Activated T-helper 1 cell treated with Interleukin-2 at 50 U/mL for 16 hours (primary cell): ENCODE data around the gene MTOR.
"Not testable (repeated sequence)": the region's sequence is repeated elsewhere in the genome, so short reads cannot be mapped to it uniquely, and the experiment has no call there.

Source experiments
- DNase-seq: peaks from one replicate; pipeline ENCODE4 v3.0.0-alpha.2; 2020; ENCODE audit warnings: low read depth

The MTOR gene

DNA sequence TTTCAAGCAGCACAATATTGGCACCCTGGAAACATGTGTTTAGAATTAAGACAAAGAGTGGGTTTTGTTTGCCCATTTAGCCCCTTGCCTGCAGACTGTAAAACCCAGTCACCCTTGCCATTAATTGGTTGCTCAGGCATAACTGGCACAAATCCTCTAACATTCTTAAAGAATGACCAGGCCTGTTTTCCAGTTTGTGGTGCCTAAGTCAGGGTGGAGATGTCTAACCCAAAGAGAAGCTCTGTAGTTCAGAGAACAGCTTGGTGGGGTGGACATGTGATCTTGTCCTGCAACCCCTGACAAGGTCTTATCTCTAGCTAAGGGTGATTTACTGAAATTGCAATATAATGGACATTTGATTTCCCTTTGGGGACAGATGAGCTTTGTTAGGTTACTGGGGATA lies 82.0 kb downstream of the MTOR start:
- DNase-seq: no peak

DNA sequence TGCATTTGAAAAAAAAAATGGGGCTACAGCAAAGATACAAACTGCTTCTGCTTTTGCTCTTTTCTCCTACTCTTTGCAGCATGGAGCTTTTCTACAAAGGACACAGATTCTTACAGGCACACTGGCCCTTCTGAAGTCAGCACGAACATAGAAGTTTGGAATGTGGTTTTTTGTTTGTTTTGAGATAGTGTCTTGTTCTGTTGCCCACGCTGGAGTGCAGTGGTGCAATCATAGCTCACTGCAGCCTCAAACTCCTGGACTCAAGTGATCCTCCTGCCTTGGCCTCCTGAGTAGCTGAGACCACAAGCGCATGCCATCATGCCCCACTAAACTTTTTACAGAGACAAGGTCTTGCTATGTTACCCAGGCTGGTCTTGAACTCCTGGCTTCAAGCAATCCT lies 82.6 kb downstream of the MTOR start:
- not testable (repeated sequence) for DNase-seq

DNA sequence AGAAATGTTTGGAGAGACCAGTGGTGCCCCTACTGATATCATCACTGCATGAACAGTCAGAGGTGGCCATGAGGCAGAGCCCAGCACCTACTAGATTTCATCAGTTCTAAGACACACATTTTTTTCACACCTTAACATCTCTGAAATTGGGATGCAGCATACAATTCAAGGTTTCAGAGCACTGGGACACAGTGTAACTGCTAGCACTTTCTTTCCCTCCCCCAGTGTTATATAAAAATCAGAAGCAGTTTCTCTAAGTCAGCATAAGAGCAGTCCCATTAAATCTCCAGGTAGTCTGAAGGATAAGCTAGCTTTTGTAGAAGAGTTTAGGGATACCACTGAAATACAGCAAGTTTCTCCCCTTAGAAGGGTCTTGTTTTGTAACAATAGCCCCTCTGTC lies 83.2 kb downstream of the MTOR start:
- DNase-seq: no peak

DNA sequence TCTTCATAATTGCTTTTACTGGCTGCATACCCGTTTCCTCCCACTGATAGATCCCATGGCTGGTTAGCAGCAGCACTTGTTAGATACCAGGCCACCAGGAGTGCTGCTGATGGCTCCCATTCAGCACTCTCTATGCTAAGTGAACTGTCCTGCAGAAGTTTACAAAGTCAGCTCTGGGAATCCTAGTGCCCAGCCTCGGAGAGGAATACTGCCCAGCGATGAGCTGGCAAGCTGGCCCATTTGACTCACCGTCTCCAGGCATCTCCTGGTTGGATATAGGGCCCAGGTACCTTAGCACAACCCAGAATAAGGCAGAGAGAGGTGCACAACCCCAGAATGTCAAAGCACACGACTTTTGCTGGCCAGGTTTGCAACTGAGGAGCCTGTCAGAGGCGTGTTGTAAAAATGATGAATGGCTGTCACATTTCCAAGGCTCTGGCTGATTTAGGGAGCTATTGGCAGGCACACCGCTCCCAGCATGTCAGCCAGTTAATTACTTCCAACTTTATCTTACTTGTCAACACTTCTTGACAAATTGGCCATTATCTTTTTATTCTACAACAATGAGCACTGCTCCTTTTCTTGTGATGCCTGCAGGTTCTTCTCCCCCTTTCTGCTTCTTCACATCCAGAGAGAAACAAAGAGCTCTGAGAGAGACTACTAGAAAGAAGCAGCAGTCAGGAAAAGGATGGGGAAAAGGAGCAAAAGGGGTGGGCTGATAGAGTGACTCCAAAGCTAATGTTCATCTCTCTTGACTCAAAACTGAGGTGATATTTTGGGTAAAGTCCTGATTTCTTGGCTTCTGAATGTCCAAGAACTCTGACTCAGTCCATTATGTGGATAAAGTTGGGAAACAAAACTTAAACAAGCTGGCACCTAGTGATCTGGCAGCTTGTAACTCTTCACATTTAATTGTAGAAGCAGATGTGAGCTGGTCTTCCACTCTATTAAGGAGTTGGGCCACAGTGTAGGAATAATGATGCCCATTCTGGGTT lies 84.0 kb downstream of the MTOR start:
- no peak for DNase-seq

DNA sequence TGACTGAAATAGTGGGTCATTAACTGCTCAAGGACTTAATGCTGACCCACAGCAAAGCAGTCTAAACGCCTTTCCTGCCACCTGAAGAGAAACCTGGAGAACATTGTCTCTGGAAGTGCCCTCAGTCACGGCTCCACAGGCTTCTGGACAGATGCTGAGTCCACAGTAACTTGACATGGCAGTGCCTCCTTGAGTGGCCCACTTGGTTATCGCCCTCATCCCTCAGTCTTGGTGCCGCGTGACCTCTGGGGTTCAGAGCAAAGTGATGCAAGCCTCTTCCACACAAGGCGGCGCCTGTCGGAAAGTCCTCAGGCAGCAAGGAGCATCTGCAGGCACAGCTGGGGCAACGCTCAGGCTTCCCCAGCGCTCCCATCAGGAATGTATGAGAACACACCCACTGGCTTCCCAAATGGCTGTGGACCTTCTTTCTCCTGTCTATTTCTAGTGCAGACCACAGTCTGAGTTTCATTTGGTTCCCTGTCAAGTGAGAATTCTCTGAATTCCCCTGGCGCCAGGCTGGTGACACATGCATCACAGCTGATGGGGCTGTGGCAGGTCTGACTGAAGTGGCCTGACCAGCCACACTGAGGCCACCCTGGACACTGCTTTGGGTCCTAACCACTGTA lies 86.2 kb downstream of the MTOR start:
- no peak for DNase-seq

DNA sequence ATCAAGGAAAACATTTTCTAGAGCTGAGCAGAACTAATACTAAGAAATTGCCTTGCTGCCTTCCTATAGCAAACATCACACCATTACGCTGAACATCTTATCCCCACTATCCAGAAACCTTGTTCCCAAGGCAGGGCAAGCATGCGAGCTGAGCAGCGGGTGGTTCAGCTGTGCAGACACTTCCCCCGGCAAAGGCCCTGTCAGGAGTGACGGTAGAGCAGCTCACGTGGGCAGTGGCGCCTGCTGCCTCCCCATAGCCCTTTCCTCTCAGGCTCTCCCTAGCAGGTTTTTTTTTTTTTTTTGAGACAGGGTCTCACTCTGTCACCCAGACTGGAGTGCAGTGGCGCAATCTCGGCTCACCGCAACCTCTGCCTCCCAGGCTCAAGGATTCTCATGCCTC lies 86.9 kb downstream of the MTOR start:
- no peak for DNase-seq

DNA sequence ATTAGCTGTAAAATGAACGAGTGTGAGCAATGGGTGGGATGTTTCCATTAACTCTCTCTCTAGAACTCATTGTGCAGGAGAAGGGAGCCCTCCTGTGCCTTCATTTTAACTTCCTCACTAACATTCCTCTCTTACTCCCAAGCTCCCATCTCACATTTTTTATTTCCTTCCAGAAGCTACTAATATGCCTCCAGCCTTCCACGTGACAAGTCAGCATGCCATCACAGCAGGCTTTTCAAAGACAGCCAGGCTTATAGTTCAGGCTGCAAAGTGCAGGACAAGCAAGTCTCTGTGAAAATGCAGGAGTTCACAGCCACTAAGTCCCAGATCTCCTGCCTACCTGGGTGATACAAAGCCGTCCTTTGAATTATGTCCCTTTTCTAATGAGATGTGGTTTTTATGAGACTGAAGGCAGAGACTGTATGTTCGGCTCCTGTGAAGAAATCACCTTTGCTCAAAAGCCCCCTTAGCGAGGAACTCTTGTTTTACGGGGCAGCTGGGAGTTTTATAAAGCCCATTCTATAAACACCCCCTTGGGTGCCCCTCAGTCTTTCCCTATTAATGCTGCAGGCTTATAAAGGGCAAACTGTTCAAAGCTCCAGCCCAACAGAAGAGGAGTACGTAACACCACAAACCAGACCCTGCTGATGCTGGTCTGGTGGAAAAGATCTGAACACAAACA lies 87.9 kb downstream of the MTOR start:
- no peak for DNase-seq

DNA sequence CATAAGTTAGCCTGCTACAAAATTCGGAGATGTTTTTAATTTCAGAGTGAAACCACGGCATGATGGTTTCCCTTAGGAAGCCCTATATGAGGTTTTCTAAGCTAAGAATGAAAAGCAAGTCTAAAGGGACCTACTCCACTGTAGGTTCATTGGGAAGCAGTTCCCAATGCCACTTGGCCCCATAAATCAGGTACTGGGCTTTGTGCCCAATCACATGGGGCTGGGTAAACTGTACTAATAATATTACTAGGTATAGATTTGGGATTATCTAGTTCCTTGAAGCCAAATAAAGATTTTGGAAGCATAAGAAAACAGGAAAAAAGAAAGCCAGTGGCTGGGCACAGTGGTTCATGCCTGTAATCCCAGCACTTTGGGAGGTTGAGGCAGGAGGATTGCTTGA lies 92.2 kb downstream of the MTOR start:
- DNase-seq: no peak

DNA sequence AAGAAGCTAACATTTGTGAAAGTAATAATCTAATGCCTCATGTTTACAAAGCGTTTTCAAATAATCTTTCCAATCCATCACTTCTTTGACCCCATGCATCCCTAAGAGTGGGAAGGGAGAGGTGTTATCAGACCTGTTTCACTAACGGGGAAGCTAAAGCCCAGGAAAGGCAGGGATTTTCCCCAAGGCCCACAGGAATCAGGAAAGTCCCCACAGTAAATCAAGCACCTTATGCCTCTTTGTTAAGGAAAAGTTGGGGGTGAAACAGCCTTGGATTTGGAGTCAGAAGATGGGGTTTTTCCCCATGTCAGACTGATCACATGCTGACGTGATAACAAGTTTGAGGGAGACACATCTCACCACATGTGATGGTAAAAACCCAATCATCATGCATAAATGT lies 93.1 kb downstream of the MTOR start:
- DNase-seq: no peak

DNA sequence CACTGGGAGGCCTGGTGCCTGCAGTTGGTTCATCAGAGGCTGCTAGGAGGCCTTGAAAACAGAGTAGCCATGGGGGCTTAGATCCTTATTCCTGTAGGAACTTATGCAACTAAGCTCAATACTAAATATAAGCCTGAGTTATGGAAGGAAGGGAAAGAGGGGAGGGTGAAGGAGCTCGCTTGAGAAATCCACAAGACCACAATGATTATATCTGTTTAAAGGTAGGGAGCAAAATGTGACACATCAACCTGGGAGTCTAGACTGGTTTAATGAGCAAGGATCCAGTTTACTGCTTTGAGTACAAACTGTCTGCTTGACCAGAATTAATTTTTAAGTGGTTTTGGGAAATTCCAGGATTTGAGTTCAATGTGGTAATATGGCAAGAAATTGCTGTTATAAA lies 93.6 kb downstream of the MTOR start:
- DNase-seq: no peak

DNA sequence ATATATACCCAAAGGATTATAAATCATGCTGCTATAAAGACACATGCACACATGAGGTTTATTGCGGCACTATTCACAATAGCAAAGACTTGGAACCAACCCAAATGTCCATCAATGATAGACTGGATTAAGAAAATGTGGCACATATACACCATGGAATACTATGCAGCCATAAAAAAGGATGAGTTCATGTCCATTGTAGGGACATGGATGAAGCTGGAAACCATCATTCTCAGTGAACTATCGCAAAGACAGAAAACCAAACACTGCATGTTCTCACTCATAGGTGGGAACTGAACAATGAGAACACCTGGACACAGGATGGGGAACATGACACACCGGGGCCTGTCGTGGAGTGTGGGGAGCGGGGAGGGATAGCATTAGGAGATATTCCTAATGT lies 95.6 kb downstream of the MTOR start:
- not testable (repeated sequence) for DNase-seq

DNA sequence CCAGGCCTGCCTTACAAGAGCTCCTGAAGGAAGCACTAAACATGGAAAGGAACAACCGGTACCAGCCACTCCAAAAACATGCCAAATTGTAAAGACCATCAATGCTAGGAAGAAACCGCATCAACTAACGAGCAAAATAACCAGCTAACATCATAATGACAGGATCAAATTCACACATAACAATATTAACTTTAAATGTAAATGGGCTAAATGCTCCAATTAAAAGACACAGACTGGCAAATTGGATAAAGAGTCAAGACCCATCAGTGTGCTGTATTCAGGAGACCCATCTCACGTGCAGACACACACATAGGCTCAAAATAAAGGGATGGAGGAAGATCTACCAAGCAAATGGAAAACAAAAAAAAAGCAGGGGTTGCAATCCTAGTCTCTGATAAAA lies 99.6 kb downstream of the MTOR start:
- DNase-seq: not testable (repeated sequence)

DNA sequence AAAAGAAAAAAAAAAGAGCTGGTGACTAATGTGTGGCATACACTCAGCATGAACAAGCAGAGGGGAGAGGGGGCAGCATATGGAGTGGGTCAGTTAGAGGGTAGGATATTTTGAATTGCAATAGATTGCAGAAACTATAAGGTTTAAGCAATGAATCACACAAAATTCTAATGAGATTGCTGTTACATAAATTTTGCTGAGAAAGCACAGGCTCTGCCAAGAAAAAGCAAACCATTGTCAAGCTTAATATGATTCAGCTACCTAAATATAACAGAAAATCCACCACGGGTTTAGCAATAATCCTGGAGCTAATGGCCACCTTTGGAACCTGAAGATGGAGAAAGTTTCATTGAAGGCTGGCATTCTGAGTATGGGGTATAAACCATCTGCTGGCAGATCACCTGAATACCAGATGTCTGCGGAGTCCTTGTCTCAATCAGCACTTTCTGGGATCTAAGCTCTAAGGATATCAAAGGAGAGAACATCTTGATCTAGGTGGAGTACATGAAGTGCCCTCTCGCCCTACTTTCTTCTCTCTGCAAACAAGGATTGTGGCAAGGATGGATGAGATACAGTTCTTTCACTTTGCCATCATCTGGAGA lies 103.5 kb downstream of the MTOR start:
- no peak for DNase-seq

DNA sequence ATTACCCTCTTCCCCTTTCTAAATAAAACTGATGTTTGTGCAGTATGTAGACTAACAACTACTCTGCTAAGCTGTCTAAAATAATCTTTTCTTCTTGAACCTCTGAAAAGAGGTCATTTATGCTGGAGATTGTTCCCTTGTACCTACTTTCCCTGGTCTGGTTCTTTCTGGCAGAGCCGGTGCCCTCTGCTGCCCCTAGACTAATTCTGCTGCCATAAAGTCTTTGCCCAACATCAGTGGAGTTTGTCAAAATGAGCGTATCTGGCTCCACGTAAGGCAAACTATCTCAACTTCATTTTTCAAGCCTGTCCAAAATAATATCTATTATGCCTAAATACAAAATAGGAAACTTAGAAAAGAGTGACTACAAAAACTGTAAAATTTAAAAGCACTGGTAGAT lies 104.1 kb downstream of the MTOR start:
- DNase-seq: no peak

DNA sequence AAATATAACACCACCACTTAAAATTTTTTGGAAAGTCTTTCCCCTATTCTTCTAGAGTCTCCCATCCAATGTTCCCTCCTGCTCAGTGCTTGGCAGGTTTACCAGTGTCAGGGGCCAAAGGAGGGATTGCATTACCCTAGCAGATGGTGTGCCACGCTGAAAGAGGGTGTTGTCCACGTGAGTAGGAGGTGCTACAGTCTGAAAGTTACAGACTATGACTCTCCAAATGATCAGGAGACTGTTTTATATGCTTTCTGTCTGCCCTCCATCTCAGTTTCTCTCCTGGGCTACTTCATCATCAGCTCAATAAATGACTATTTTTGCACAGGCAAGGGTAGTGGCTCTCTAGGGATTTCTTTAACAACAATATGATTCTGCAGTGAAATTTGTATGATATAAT lies 104.5 kb downstream of the MTOR start:
- DNase-seq: no peak

DNA sequence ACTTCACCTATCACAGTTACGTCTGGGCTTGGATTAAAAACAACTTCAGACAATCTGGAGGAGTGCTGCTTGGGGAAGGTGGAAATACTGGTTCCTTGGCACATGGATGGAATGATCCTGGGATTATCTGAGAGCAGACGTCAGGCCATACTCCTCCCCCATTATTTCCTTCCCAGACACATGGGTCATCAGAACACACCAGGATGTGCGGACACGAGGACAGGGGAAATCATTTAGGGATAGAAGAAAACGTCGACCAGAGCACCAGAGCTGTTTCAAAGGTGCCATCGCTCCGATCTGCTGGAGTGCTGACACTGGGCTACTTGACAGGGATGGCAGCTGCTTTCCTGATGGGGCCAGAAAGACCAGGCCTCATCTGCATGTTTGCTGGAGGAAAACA lies 105.0 kb downstream of the MTOR start:
- no peak for DNase-seq

DNA sequence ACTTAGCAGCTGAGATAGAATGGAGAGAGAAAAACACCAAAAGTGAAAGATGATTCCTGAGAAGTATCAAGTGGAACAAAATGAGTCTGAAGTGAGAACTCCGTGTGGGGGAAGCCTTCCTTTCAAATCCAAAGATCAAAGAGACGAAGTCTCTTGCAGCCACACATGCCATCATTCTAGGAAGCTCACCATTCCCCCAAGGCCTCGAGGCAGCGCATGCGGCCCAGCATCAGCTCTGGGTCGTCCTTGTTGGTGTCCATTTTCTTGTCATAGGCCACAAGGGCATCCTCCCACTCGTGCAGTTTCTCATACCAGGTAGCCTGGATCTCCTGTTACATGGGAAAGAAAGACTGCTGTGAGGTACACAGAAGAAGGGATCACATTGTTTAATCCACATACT lies 105.4 kb downstream of the MTOR start:
- DNase-seq: no peak

DNA sequence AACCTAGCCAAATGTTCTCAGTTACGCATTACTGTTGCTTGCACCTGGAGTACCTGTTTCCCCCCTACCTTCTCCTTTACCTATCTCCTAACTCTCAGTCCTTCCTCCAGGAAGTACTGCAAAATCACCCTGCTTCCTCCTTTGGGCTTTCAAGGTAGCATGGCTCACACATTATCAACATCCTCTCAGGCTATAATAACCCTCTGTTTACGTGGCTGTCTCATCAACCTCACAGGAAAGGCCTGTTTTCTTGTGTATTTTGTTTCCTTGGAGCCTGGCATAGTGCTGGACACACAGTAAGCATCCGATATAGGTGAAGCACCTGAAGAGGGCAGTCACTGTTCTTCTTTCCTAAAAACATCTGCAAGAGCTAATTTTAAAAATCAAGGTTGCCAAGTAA lies 105.9 kb downstream of the MTOR start:
- DNase-seq: no peak

DNA sequence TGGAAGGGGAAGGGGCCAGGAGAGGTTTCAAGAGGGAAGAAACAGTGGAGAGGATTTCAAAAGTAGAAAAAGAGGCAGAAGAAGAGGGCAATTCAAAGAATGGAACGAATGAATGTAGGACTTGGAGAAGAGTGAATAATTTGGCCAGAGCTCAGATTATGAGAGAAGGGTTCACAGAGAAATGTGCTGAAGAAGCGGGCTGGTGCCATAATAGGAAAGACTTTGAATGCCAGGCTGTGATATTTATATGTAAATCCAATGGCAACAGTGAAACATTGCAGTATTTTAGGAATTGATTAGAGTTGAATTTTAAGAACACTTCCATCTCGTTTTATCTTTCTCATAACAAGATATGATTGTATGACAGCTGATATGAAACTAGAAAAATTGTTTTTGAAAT lies 109.2 kb downstream of the MTOR start:
- DNase-seq: no peak

DNA sequence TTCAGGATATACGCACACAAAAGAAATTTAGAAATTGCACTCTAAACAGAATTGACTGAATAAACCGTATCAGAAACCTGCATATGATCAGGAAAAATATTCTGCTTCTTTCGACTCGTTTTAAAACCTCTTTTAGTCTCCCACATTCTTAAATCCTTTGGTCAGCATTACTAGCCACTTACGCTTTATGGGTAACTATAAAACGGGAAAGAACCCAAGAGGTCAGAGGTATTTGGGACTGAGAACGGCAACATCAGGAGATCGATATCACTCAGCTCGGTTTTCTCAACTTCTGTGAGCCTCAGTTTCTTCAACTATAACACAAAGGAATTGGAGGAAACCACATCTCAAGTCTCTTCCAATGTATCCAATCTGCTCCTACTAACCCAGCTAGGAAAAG lies 109.6 kb downstream of the MTOR start:
- no peak for DNase-seq

DNA sequence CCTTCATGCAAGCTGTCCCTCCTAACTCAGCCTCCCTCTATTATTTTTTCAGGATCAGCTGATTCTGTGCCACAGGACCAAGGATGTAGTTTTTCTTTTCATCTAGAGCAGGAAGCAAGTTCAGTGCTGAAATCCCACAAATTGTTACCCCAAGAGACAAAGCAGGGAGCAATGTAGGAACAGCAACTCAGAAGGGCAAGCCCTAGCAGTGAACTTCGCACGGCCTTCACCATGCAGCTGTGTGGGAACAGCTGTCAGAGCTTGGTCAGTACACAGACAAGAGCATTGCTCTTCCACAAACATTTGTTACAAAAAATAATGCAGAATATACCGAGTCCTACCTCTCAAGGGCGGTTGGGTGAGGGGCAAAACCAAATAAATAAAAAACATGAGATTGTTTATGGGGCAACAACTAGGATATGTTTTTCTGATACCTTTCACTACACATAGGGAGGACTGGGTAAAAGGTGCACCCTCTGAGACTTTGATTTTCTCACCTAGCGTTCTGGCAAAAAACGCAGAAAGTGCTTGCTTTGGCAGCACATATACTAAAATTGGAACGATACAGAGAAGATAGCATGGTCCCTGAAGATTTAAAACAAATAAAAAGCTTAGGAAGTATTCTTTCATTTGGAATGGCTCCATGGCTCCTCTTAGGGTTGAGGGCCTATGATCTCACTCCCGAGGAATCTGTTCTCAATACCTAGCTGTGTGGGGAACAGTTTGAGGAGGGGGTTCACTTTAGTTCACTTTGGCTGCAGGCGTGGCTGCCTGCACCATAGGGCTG lies 110.3 kb downstream of the MTOR start:
- no peak for DNase-seq

DNA sequence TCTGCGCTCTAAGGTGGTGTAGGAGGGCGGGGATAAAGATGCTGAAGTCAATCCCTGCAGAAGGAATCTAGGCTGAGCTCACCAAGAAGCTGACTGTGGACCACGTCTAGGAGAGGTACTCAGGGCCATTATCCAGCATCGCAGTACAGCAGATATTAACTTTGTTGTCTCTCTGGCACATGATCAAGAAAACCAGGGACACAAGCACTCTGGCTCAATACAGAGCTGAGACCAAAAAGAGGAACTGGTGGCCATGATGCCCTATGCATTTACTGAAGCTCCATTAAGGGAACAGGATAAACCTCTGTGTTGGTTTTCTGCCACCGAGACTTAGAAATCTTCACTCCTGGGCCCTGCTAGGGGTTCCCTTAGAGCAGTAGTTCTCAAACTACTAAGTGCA lies 111.2 kb downstream of the MTOR start:
- no peak for DNase-seq
